HG03521 (cell line): ENCODE results near the gene RIOX2.

Experiments
- ATAC-seq: cut with Tn5 transposase; IDR thresholded peaks from one replicate; pipeline ENCODE4 v1.9.1; 2021; ENCODE audit warnings: mild to moderate bottlenecking, moderate library complexity; ENCODE audit not compliant: unreplicated experiment

Gene RIOX2

DNA sequence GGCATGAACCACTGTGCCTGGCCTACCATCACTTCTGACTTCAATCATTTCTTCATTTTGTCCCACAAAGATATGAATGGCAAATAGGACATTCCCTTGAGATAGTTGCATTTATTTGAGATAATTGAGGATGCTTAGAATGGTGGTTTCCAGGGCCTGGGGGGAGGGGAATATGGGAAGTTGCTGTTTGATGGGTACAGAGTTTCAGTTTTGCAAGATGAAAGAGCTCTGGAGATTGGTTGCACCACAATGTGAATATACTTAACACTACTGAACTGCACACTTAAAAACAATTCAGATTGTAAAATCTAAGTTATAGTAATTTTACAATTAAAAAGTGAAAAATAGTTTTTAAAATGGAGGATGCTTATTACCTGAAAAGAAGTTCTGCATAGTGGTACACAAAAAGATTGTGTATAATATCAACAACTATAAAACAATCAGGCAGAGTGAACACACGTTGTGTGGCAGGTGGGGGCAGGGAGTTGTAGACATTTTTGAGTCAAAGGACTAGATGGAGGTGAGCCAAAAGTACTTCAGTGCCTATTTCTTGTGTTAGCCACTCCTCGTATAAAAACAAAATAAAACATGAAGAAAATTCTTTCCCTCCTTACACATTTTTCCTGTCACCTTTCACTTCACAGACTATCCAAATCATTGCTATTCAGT lies 18.5 kb upstream of the RIOX2 start:
- ATAC-seq = no peak

DNA sequence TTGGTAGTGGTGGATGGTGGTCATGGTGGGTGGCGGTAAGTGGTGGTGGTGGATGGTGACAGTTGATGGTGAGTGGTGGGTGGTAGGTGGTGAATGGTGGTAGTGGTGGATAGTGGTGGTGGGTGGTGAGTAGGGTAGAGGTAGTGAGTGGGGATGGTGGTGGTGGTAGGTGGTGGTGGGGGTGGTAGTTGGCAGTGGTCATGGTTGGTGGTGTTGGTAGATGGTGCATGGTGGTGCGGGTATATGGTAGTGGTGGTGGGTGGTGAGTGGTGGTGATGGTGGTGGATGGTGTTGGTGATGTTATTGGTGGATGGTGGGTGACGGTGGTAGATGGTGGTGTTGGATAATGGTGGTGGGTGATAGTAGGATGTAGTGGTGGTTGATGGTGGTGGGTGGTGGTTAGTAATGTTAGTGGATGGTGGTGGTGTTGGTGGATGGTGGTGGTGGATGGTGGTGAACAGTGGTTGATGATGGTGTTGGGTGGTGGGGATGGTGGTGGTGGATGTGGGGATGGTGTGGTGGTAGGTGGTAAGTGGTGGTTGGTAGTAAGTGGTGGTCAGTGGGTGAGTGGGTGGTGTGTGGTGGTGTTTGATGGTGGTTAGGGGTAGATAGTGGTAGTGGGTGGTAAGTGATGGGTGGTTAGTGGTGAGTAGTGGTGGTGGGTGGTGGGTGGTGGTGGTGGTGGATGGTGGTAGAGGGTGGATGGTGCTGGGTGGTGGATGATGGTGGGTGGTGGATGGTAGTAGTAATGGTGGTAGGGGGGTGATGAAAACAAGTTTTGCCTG lies 16.7 kb upstream of the RIOX2 start:
- ATAC-seq = no peak

GRCh38 chr3:97987306-97987705 lies 15.1 kb upstream of the RIOX2 start:
- ATAC-seq = no peak

GRCh38 chr3:97983933-97984491 lies 11.8 kb upstream of the RIOX2 start:
- no peak for ATAC-seq

DNA sequence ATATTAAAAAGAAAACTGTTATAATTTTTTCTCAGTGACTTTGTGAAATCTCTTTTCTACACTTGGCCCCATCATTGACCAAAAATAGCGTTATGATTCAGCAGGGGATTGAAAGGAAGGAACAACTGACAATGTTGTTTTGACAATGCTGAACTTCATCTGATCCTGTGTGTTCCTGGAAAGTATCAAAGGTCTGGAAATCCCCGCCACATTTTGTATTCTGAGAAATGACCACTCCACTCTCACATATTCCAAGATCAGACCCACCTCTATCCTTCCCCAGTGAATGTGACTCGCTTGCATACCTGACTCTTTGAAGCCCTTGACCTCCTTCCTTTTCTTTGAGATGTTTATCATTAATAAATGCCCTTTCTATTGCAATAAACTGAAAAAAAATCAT lies 9.7 kb upstream of the RIOX2 start:
- no peak for ATAC-seq

- ATAC-seq = no peak
Observed at GRCh38 chr3:97979610-97980009, 7.4 kb upstream of the RIOX2 start.

DNA sequence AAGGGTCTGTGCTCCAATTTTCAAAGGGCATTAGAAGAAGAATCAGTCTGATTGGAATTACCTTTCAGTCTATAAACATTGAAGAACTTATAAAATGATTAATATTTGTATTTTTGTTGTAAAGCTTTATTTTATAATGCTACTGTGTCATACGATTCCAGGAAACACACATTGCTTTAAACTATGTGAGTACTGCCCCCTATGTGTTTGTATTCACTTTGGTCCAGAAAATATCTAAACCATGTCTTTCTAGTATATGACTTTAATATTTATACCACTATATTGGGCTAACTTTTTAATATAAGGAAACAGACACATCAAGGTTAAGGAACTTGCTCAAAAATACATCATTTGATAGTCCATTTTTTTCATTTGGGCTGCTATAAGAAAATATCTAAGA lies 3.2 kb upstream of the RIOX2 start:
- ATAC-seq = no peak

GRCh38 chr3:97974996-97975395 lies 2.8 kb upstream of the RIOX2 start:
- no peak for ATAC-seq

DNA sequence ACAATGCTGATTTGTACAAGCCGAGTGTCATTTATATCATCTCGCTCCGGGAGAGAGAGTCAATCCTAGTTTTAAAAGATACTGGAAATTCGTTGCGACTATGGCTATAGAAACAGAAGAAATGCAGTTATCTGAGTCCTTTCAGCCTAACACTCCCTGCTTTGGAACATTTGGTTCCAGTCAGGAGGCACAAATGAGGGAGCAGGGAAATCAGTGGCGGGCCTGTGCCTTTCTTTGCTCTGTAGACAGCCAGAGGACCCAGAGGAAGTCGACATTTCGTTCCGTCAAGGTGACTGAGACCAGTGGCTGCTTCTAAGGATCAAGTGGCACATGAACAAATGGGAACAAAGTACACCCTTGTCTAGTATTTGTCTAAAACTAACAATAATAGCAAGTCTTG lies 745 bp upstream of the RIOX2 start:
- no peak for ATAC-seq

DNA sequence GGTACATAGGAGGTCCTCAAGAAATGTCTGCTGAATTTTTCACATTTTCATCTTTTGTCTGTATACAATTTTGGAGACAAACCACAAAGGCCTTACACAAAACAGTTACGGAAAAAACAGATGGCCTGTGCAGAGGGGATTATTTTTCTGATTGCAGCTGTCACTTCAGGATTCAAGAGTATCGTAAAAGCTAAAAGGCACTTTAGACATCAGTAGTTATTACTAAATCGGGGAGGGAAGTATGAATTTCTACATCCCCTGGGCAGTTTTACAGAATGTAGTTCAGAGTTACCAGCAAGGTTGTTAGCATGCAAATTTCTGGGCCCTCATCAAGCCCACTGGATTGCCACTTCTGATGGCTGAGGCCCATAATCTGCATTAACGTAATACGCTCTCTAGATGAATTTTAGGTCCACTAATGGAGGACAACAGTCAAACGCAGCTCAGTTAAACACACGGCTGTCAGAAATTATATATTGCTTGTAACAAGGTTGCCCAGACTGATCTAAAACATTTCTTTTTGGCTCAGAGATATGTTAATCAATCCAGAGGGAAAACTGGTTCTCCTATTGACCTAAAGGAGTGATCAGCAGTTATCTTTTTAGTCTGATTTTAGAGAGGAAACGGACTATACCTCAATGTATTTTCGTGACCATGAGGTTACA lies 1.1 kb downstream of the RIOX2 start:
- ATAC-seq = no peak

DNA sequence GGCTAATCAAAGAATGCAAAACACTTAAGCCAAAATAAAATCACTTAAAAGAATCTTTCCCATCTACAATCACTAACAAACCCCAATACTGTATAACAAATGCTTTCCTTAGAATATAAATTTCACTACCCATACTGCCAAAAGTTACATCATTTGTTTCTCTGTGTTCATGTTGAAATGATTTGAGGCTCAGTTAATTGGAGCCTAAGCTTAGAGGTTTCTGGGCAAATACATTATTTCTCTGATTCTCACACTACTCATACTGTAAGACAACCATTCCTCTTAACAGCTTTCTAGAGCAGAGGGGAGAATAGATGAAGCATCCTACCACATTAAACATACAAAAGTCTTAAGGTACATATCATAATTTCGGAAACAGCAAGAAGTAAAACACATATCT lies 2.1 kb downstream of the RIOX2 start:
- no peak for ATAC-seq

DNA sequence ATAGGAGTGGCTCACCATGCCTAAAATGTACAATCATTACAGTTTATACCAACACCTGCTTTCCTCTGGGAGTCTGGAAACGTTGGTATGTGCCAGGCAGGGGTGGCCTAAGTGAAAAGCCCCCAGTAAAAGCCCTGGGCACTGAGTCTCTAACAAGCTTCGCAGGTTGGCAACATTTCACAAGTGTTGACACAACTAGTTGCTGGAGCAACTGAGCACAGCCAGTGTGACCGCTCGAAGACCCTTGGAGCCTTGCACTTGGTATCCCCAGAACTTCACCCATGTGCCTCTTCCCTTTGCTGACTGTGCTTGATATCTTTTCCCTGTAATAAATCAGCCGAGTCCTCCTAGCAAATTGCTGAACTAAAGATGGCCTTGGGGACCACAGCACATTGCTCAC lies 2.7 kb downstream of the RIOX2 start:
- no peak for ATAC-seq

- ATAC-seq = no peak
Observed at GRCh38 chr3:97968376-97968775, 3.9 kb downstream of the RIOX2 start.

- no peak for ATAC-seq
Observed at GRCh38 chr3:97967966-97968365, 4.3 kb downstream of the RIOX2 start.

DNA sequence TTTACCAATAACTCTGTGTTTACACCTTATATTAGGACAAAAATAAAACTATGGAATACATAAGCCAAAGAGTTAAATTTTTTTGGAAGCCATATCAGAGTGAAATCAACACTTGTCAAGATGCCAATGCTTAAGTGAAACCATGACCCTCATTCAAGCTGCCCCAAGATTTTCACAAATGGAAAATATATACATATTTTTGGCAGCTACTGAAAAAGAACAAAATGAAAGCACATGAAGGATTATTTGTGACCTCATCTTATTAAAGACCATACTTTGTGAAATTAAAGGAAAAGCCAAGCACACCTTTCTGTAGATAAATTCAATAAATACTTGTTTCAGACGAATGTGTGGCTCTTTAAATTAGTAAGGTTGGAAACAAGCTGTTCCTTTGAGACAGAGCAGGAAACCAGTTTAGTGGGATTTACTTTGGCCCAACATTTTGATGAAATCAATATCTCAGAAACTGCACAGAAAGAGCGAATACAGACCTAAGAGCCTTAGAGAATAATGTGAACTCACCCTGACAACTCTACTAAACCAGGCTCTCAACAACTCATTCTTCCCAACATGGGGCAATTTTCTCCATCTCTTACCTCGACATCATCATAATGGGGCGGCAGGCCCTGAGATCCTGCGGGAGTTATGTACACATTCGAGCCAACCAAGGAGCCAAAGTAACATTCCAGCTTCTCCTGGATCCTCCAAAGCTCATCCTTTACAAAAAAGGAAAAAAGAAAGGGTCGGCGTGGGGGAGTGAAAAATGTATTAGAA lies 11.1 kb downstream of the RIOX2 start:
- no peak for ATAC-seq

DNA sequence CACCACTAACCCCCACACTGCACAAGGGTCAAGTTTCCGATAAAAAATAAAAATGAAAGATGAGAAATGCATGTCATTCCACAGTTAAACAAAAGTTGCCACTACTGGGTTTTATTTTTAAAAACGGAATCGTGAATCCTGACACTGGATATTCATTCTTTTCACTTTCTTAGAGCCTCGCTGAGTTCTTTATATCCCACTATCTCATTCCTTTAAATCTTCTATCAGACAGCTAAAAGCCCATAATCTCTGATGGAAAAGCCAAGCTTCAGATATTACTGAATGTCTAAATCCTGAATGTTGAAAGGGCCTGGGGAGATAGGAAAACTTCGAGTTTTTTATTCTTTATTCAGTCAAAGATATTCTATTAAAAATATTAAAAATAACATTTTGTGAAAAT lies 11.7 kb downstream of the RIOX2 start:
- ATAC-seq = no peak

- no peak for ATAC-seq
Observed at GRCh38 chr3:97959872-97960271, 12.4 kb downstream of the RIOX2 start.

- ATAC-seq = no peak
Observed at GRCh38 chr3:97958796-97959195, 13.4 kb downstream of the RIOX2 start.

- no peak for ATAC-seq
Observed at GRCh38 chr3:97958396-97958795, 13.8 kb downstream of the RIOX2 start.

DNA sequence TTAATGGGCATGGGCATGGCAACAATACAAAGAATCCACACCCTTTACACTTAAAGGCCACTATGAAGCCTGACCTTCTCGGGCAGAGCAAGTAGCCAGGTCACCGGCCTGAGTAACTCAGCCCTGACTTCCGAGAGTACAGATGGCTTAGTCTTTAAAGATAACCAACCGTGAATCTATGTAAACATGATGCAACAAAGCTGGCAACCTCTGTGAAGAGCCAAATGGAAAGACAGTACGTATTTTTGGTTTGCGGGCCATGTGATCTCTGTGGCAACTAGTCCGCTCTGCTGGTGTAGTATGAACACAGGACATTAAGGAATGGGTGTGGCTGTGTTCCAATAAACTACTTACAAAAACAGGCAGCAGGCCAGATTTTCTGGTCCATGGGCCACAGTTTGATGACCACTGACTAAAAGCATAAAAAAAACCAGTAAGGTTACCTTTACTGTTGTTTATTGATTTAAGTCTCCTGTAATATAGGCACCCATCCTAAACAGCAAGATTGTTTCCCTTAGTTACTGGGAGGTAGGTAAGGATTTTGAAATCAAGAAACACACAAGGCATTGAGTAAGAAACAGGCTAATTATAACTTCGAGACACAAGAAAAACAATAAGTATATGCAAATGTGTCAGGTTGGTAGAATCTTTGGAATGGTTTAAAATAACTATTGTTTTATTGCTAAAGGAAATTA lies 14.5 kb downstream of the RIOX2 start:
- ATAC-seq = no peak
